K562 (cell line): ENCODE measurements around the gene SLC7A6OS. TPM values are rescaled to one million over a fixed set of nuclear protein-coding genes. Genes with fewer than 3 reads are reported as not detected.

Experiments
- AFF1 ChIP-seq, 2 experiments: fragments of 450-650 bp; IDR thresholded peaks; 2 replicates each; pipeline ENCODE4 v1.6.1; 2018; ENCODE audit warnings: mild to moderate bottlenecking in 2 of 2, low read depth in 1 of 2; ENCODE audit not compliant: partially characterized antibody in 2 of 2
- CBX1 ChIP-seq: sonication (generic); IDR thresholded peaks from 2 replicates; pipeline ENCODE4 v1.6.1; 2016; ENCODE audit warnings: antibody characterized with exemption, low read depth, mild to moderate bottlenecking
- GABPA ChIP-seq: fragments of 200-800 bp; sonication (Bioruptor generic); conservative IDR thresholded peaks from 2 replicates; pipeline ENCODE4 v1.6.1; 2016; ENCODE audit warnings: low read depth, missing genetic modification characterization, missing compliant biosample characterization
- MGA ChIP-seq: fragments of 450-650 bp; IDR thresholded peaks from 2 replicates; pipeline ENCODE4 v1.6.1; 2016; ENCODE audit warnings: mild to moderate bottlenecking, moderate library complexity
- PHF21A ChIP-seq: fragments of 450-650 bp; IDR thresholded peaks from 2 replicates; pipeline ENCODE4 v1.6.1; 2017; ENCODE audit warnings: low read depth, borderline replicate concordance
- SFPQ ChIP-seq: fragments of 200-400 bp; formaldehyde crosslinking; IDR thresholded peaks from 2 replicates; pipeline ENCODE4 v1.6.1; 2017; ENCODE audit warnings: mild to moderate bottlenecking, low read depth, low read length, moderate library complexity
- TAF1 ChIP-seq: IDR thresholded peaks from 2 replicates; pipeline ENCODE4 v1.6.1; 2011; ENCODE audit warnings: mild to moderate bottlenecking, low read length, moderate library complexity; ENCODE audit not compliant: insufficient read depth, control insufficient read depth, severe bottlenecking; ENCODE audit errors: extremely low read depth
- ZNF780A ChIP-seq: fragments of 250-450 bp; sonication (Bioruptor Pico); IDR thresholded peaks from 2 replicates; pipeline ENCODE4 v1.5.0; 2021; ENCODE audit warnings: mild to moderate bottlenecking
- polyA plus RNA-seq, 8 experiments: library from polyadenylated mRNA; depleted of rRNA in 4 of 8; stranded (reverse) in 5 of 8; unstranded in 3 of 8; fragments of >200 nt; fragmentation: Nextera tagmentation in 2 of 8; fragmentation: Illumina TruSeq in 1 of 8; extraction: Ambion mirVana in 2 of 8; extraction: Trizol in 1 of 8; gene quantifications; 2 replicates each; pipeline versions ENCODE4 v1.2.1 to v1.2.3, GENCODE V29; 2011 to 2014; ENCODE audit warnings: inconsistent platforms in 1 of 8, missing spikeins in 1 of 8
- total RNA-seq, 7 experiments: library from RNA; depleted of rRNA in 6 of 7; stranded (reverse); fragments of >200 nt in 6 of 7; fragmentation: Illumina TruSeq in 2 of 7; extraction: Trizol in 2 of 7; gene quantifications; 2 replicates each; pipeline versions ENCODE4 v1.2.1 to v1.2.3, GENCODE V29; 2011 to 2021; ENCODE audit warnings: low replicate concordance in 1 of 7

SLC7A6OS gene
- total and polyA plus RNA-seq, 9 of the 15 experiments (the other 6 are each of a cell fraction or from before 2014, with no cell fraction given), result 2.7 to 23.6 (median 17.2) TPM

GRCh38 chr16:68310774-68311511 lies at the start of gene SLC7A6OS, which contains the start of gene PRMT7 (continued):
- TF ChIP-seq MGA, result peak; percentile 99
- peak; percentile 83; the same call in 1 of the 2 replicates for TF ChIP-seq CBX1
- TF ChIP-seq PHF21A, result no peak
- TF ChIP-seq TAF1, result peak; percentile 88
- peak; percentile 69 for TF ChIP-seq GABPA
- TF ChIP-seq ZNF780A (CRISPR knock-in tag), result no peak
- TF ChIP-seq AFF1 (IDR thresholded peaks at IDR 0.05; ENCODE audit: low read depth in 1 of 2, partially characterized antibody in 2 of 2), result peak; percentile 74 to 95
- no peak for TF ChIP-seq SFPQ
